K562 (cell line): ENCODE results near the gene AGK. TPM values are rescaled to one million over a fixed set of nuclear protein-coding genes. Genes with fewer than 3 reads are reported as not detected.

Experiments
- ATAC-seq: fragments of 200-7000 bp; cut with Tn5 transposase; 3 replicates; pipeline ENCODE4 v1.9.1; 2020; ENCODE audit warnings: moderate library complexity
- BruUV-seq: library from RNA; stranded (reverse); fragments of 400-500 nt; replicated peaks from 2 replicates; lab custom pipeline; 2021; lab: Mats Ljungman, UMichigan
- CTCF ChIA-PET: fragments of 300-600 bp; formaldehyde crosslinking; extraction: SDS; loops from one replicate; lab custom pipeline; 2021; ENCODE audit warnings: low intra/inter-chr PET ratio; lab: Yijun Ruan, JAX
- POLR2A ChIA-PET: fragments of 300-600, 350-650 bp; sonication (Branson Sonifier 250); formaldehyde crosslinking; extraction: SDS; loops from one replicate; lab custom pipeline; 2021; ENCODE audit warnings: antibody characterized with exemption, inconsistent platforms; lab: Yijun Ruan, JAX
- DNase-seq, 4 experiments: peaks; one replicate each; pipeline versions ENCODE4 v3.0.0 to v3.0.0-alpha.2; 2011 to 2018; ENCODE audit warnings: low spot score in 3 of 4, mixed read lengths in 3 of 4; ENCODE audit errors: extremely low read depth in 1 of 4
- FAIRE-seq: peaks from 2 replicates; lab custom pipeline; 2011; peaks lifted over from hg19 to GRCh38; lab: Jason Lieb, UNC
- H2AFZ ChIP-seq: 2 replicates; pipeline ENCODE4 v1.6.0; 2011; ENCODE audit warnings: low read depth, low read length, control low read depth, inconsistent platforms
- H3K27ac ChIP-seq: fragments of 200-600 bp; 3 replicates; pipeline ENCODE4 v1.8.0; 2011; ENCODE audit warnings: low read depth, mild to moderate bottlenecking, control low read depth, inconsistent platforms, low read length, moderate library complexity, mixed read lengths; ENCODE audit errors: extremely low read depth
- H3K27me3 ChIP-seq, 2 experiments: fragments of 300-600 bp in 1 of 2; 2 replicates in 1 of 2; 3 replicates in 1 of 2; pipeline versions ENCODE4 v1.6.0 to v1.8.0; 2011; ENCODE audit warnings: inconsistent platforms in 2 of 2, low read length in 2 of 2, mild to moderate bottlenecking in 1 of 2, mixed read lengths in 1 of 2, moderate library complexity in 1 of 2; ENCODE audit not compliant: control insufficient read depth in 2 of 2, insufficient read depth in 2 of 2
- H3K36me3 ChIP-seq: fragments of 300-600 bp; 3 replicates; pipeline ENCODE4 v1.8.0; 2011; ENCODE audit warnings: mild to moderate bottlenecking, low read length, inconsistent platforms; ENCODE audit not compliant: control insufficient read depth, insufficient read depth
- H3K4me1 ChIP-seq, 2 experiments: fragments of 200-600 bp in 1 of 2; replicated peaks in 1 of 2; 2 replicates in 1 of 2; 3 replicates in 1 of 2; pipeline versions ENCODE4 v1.5.1 to v1.8.0; 2011; ENCODE audit warnings: inconsistent platforms in 2 of 2, low read length in 2 of 2, mild to moderate bottlenecking in 1 of 2, mixed read lengths in 1 of 2, moderate library complexity in 1 of 2; ENCODE audit not compliant: control insufficient read depth in 2 of 2, insufficient read depth in 2 of 2
- H3K4me2 ChIP-seq: 2 replicates; pipeline ENCODE4 v1.6.1; 2011; ENCODE audit warnings: low read length, control low read depth, inconsistent platforms, mixed read lengths; ENCODE audit not compliant: insufficient read depth
- H3K4me3 ChIP-seq: fragments of 200-600 bp; sonication (generic), shearing (Covaris generic); 2 replicates; pipeline ENCODE4 v1.5.1; 2016; ENCODE audit warnings: control low read depth, inconsistent platforms
- H3K79me2 ChIP-seq: fragments of 200-600 bp; 3 replicates; pipeline ENCODE4 v1.8.0; 2011; ENCODE audit warnings: low read length, inconsistent platforms; ENCODE audit not compliant: control insufficient read depth, insufficient read depth
- H3K9ac ChIP-seq, 2 experiments: 2 replicates each; pipeline versions ENCODE4 v1.6.0 to v1.6.1; 2011; ENCODE audit warnings: low read depth in 2 of 2, low read length in 2 of 2, control low read depth in 1 of 2, inconsistent platforms in 1 of 2, mild to moderate bottlenecking in 1 of 2, mixed read lengths in 1 of 2; ENCODE audit not compliant: insufficient read depth in 1 of 2
- H3K9me1 ChIP-seq: one replicate; pipeline ENCODE4 v1.6.0; 2011; ENCODE audit warnings: inconsistent platforms, mild to moderate bottlenecking, low read length, moderate library complexity; ENCODE audit not compliant: control insufficient read depth, insufficient read depth
- H3K9me3 ChIP-seq: replicated peaks from 2 replicates; pipeline ENCODE4 v1.5.1; 2011; ENCODE audit warnings: low read depth, low read length, inconsistent platforms; ENCODE audit not compliant: control insufficient read depth, insufficient read depth
- H4K20me1 ChIP-seq: replicated peaks from 2 replicates; pipeline ENCODE4 v1.6.1; 2011; ENCODE audit warnings: low read length, inconsistent platforms, mixed read lengths; ENCODE audit not compliant: control insufficient read depth, insufficient read depth
- CBFB ChIP-seq: sonication (generic); formaldehyde crosslinking; IDR thresholded peaks from 2 replicates; pipeline ENCODE4 v1.4.0; 2020; ENCODE audit warnings: mild to moderate bottlenecking, missing genetic modification reagents
- CXXC5 ChIP-seq: fragments of 250-450 bp; sonication (Bioruptor Pico); IDR thresholded peaks from 2 replicates; pipeline ENCODE4 v1.8.0; 2022; ENCODE audit warnings: inconsistent platforms, mild to moderate bottlenecking, moderate library complexity
- E2F3 ChIP-seq: fragments of 250-450 bp; sonication (Bioruptor Pico); IDR thresholded peaks from 2 replicates; pipeline ENCODE4 v1.4.0; 2020; ENCODE audit warnings: mild to moderate bottlenecking
- EZH2 ChIP-seq: IDR thresholded peaks from 2 replicates; pipeline ENCODE4 v1.6.1; 2012; ENCODE audit warnings: low read depth, mild to moderate bottlenecking, inconsistent platforms, low read length, borderline replicate concordance
- FOXA3 ChIP-seq, 2 experiments: fragments of 450-650 bp in 1 of 2; sonication (generic) in 1 of 2; formaldehyde crosslinking; IDR thresholded peaks in 1 of 2; conservative IDR thresholded peaks in 1 of 2; 2 replicates each; pipeline versions ENCODE4 v1.4.0 to v1.8.0; 2020 to 2022; ENCODE audit warnings: mild to moderate bottlenecking in 2 of 2, missing genetic modification reagents in 1 of 2
- HLTF ChIP-seq: fragments of 450-650 bp; IDR thresholded peaks from 2 replicates; pipeline ENCODE4 v1.6.1; 2016
- HMGN3 ChIP-seq: IDR thresholded peaks from 2 replicates; pipeline ENCODE4 v1.6.1; 2011; ENCODE audit warnings: borderline replicate concordance, low read depth, mild to moderate bottlenecking, mixed read lengths, low read length; ENCODE audit not compliant: insufficient read length; ENCODE audit errors: extremely low read depth
- MAFK ChIP-seq: IDR thresholded peaks from 2 replicates; pipeline ENCODE4 v1.6.1; 2011; ENCODE audit warnings: low read length, improper control_type of control experiment
- NCOR1 ChIP-seq: fragments of 450-650 bp; IDR thresholded peaks from 2 replicates; pipeline ENCODE4 v1.6.1; 2016; ENCODE audit warnings: mild to moderate bottlenecking, moderate library complexity
- RBM39 ChIP-seq: fragments of 200-400 bp; formaldehyde crosslinking; optimal IDR thresholded peaks from 2 replicates; pipeline ENCODE3; 2018; ENCODE audit warnings: low read depth, low read length
- SMAD4 ChIP-seq: fragments of 250-450 bp; sonication (Bioruptor Pico); conservative IDR thresholded peaks from 2 replicates; pipeline ENCODE4 v1.8.0; 2021; ENCODE audit warnings: inconsistent platforms, mild to moderate bottlenecking, moderate library complexity
- TAF7 ChIP-seq: fragments of 450-650 bp; IDR thresholded peaks from 2 replicates; pipeline ENCODE4 v1.6.1; 2016; ENCODE audit warnings: missing genetic modification characterization, missing compliant biosample characterization
- WGBS: fragments of 100-300 bp; shearing (Covaris generic); methylation state at CpG from one replicate; pipeline ENCODE4 v1.1.6; 2016; ENCODE audit warnings: low coverage, mixed read lengths; ENCODE audit not compliant: insufficient coverage; ENCODE audit errors: missing lambda C conversion rate; 5-methylcytosine and 5-hydroxymethylcytosine counted together
- in situ Hi-C: fragments of 300-500 bp; cut with MboI; formaldehyde crosslinking; loops from 4 replicates; pipeline ENCODE4 v1.15.0; 2018; ENCODE audit warnings: inconsistent platforms, mixed read lengths
- intact Hi-C: fragments of 100-400 bp; cut with micrococcal nuclease; formaldehyde crosslinking; loops from 2 replicates; pipeline ENCODE4 v1.14.2; 2022
- polyA plus RNA-seq, 8 experiments: library from polyadenylated mRNA; depleted of rRNA in 4 of 8; stranded (reverse) in 5 of 8; unstranded in 3 of 8; fragments of >200 nt; fragmentation: Nextera tagmentation in 2 of 8; fragmentation: Illumina TruSeq in 1 of 8; extraction: Ambion mirVana in 2 of 8; extraction: Trizol in 1 of 8; gene quantifications; 2 replicates each; pipeline versions ENCODE4 v1.2.1 to v1.2.3, GENCODE V29; 2011 to 2014; ENCODE audit warnings: inconsistent platforms in 1 of 8, missing spikeins in 1 of 8
- total RNA-seq, 7 experiments: library from RNA; depleted of rRNA in 6 of 7; stranded (reverse); fragments of >200 nt in 6 of 7; fragmentation: Illumina TruSeq in 2 of 7; extraction: Trizol in 2 of 7; gene quantifications; 2 replicates each; pipeline versions ENCODE4 v1.2.1 to v1.2.3, GENCODE V29; 2011 to 2021; ENCODE audit warnings: low replicate concordance in 1 of 7
- TF ChIP-seq, protein P1 (sequence below), 2 experiments: IDR thresholded peaks; 2 replicates each; pipeline ENCODE4 v1.6.1; 2011; ENCODE audit warnings: borderline replicate concordance in 1 of 2, control low read depth in 1 of 2, low read depth in 1 of 2, low read length in 1 of 2, mild to moderate bottlenecking in 1 of 2, mixed read lengths in 1 of 2, moderate library complexity in 1 of 2; ENCODE audit not compliant: insufficient read depth in 1 of 2, insufficient read length in 1 of 2, poor library complexity in 1 of 2, severe bottlenecking in 1 of 2; ENCODE audit errors: extremely low read depth in 1 of 2
- TF ChIP-seq, protein P2 (sequence below): sonication (generic); formaldehyde crosslinking; IDR thresholded peaks from 2 replicates; pipeline ENCODE4 v1.8.1; 2022; ENCODE audit warnings: missing genetic modification reagents
- TF ChIP-seq, protein P3 (sequence below): fragments of 450-650 bp; IDR thresholded peaks from 2 replicates; pipeline ENCODE4 v1.6.1; 2014; ENCODE audit warnings: low read depth, mild to moderate bottlenecking, moderate library complexity, borderline replicate concordance

AGK gene
- total and polyA plus RNA-seq, 9 of the 15 experiments (the other 6 are each of a cell fraction or from before 2014, with no cell fraction given): 50.7 to 128 (median 71.8) TPM

DNA sequence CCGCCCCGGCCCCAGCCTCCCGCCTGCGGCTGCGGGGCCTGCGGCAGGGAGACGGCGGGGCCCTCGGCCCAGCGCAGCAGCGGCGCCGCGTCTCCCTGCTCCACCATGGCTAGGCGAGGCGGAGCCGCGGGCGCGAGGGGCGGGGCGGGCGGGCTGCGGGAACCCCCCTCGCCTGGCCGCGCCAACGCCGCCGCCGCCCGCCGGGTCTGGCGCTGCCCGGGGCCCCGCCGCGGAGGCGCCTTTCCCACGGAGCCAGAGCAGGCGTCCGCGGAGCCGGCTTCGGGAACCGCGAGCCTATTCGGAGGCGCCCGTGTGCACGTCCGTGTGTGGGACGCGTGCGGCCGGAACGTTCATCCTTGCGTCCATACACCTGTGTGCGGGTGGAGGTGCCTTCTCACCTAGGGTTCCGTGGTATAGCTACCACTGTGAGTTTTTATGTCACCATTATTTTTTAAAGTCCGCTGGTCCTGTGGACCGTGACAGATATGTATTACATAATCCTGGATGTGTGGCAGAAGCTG, 150.9 kb downstream of the AGK start, which contains the start of gene DENND11:
DENND11 (minus strand) TSS at position 120 of the 521 bp plus-strand sequence; CDS start at position 107, 13 bp downstream.
- in situ Hi-C loops (no loop called here), intact Hi-C loops (no loop called here)
- H3K9me1 ChIP-seq: no peaks in the 10 kb centered on the region
- 1% methylated on average over 38 of the region's 62 CpGs for WGBS
- peak; percentile 78 for ATAC-seq
- no TSS peak for BruUV-seq
- no peaks in the 10 kb centered on the region; the same call in 1 of the 2 replicates for H4K20me1 ChIP-seq
- DNase-seq: peak; percentile 61 to 82 (median 75)
- no peaks in the 10 kb centered on the region for H3K9me3 ChIP-seq
- peak within 1 kb of the TSS in 1 of 2 experiments; percentile 69; a peak in 2 of 4 replicates for H3K9ac ChIP-seq
- H3K4me2 ChIP-seq: peak within 1 kb of the TSS; percentile 71
- peak within 1 kb of the TSS; percentile 65 for H2AFZ ChIP-seq
- peaks cover 41 to 67% of the 10 kb centered on the region in 2 experiments for H3K27me3 ChIP-seq
- FAIRE-seq: no peak
- no peaks in the 10 kb centered on the region for H3K79me2 ChIP-seq
- no peaks in the 10 kb centered on the region for H3K36me3 ChIP-seq
- peak within 1 kb of the TSS; percentile 38 for H3K4me3 ChIP-seq
- CTCF ChIA-PET: no interaction called here
- POLR2A ChIA-PET: interaction anchor here (1.4 kb wide), 1 partner anchor 36 kb away, joined by 5 read pairs; the partner anchor contains the start of gene SSBP1
- no peak within 1 kb of the TSS for H3K27ac ChIP-seq
- H3K4me1 ChIP-seq: peaks cover 0 to 10% of the 10 kb centered on the region in 2 experiments; a peak in 2 of 5 replicates
- TF ChIP-seq, protein P1, sequence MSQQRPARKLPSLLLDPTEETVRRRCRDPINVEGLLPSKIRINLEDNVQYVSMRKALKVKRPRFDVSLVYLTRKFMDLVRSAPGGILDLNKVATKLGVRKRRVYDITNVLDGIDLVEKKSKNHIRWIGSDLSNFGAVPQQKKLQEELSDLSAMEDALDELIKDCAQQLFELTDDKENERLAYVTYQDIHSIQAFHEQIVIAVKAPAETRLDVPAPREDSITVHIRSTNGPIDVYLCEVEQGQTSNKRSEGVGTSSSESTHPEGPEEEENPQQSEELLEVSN (IDR thresholded peaks at IDR 0.05; ENCODE audit: borderline replicate concordance in 1 of 2, extremely low read depth in 1 of 2, insufficient read depth in 1 of 2, insufficient read length in 1 of 2, low read depth in 1 of 2, low read length in 1 of 2, poor library complexity in 1 of 2, severe bottlenecking in 1 of 2): peak in 1 of 2 experiments; percentile 19
- TF ChIP-seq E2F3 (CRISPR knock-in tag) (no peak), MAFK (no peak), EZH2 (peak; percentile 97), RBM39 (no peak), HMGN3 (no peak), HLTF (no peak), CBFB (CRISPR knock-in tag) (no peak), SMAD4 (0 out of 2 replicates have a peak, but pooled peaks have one; percentile 23), NCOR1 (no peak), TAF7 (tag) (no peak), CXXC5 (peak; percentile 38; the same call in 1 of the 2 replicates), FOXA3 (CRISPR knock-in tag; conservative IDR thresholded peaks at IDR 0.05 in 1 of 2, IDR thresholded peaks at IDR 0.05 in 1 of 2) (no peak)
- TF ChIP-seq, protein P2, sequence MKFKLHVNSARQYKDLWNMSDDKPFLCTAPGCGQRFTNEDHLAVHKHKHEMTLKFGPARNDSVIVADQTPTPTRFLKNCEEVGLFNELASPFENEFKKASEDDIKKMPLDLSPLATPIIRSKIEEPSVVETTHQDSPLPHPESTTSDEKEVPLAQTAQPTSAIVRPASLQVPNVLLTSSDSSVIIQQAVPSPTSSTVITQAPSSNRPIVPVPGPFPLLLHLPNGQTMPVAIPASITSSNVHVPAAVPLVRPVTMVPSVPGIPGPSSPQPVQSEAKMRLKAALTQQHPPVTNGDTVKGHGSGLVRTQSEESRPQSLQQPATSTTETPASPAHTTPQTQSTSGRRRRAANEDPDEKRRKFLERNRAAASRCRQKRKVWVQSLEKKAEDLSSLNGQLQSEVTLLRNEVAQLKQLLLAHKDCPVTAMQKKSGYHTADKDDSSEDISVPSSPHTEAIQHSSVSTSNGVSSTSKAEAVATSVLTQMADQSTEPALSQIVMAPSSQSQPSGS (CRISPR knock-in tag): no peak
- TF ChIP-seq, protein P3, sequence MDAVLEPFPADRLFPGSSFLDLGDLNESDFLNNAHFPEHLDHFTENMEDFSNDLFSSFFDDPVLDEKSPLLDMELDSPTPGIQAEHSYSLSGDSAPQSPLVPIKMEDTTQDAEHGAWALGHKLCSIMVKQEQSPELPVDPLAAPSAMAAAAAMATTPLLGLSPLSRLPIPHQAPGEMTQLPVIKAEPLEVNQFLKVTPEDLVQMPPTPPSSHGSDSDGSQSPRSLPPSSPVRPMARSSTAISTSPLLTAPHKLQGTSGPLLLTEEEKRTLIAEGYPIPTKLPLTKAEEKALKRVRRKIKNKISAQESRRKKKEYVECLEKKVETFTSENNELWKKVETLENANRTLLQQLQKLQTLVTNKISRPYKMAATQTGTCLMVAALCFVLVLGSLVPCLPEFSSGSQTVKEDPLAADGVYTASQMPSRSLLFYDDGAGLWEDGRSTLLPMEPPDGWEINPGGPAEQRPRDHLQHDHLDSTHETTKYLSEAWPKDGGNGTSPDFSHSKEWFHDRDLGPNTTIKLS: no peak
